AG04450 (cell line): Measurements from ENCODE around the gene SLC25A48. TPM values are rescaled to one million over a fixed set of nuclear protein-coding genes. Genes with fewer than 3 reads are reported as not detected.
"Not testable (repeated sequence)": the region's sequence is repeated elsewhere in the genome, so short reads cannot be mapped to it uniquely, and the experiment has no call there.

ENCODE experiments used
- CTCF ChIA-PET: fragments of 300-600, 350-600 bp; formaldehyde crosslinking; extraction: SDS; loops from one replicate; lab custom pipeline; 2022; ENCODE audit warnings: antibody characterized with exemption, inconsistent platforms; lab: Charles Lee
- POLR2A ChIA-PET: fragments of 350-600 bp; formaldehyde crosslinking; extraction: SDS; loops from one replicate; lab custom pipeline; 2021; ENCODE audit warnings: antibody characterized with exemption, inconsistent platforms; lab: Yijun Ruan, JAX
- DNase-seq: peaks from one replicate; pipeline ENCODE4 v3.0.0-alpha.2; 2011; ENCODE audit warnings: low read depth, low spot score
- H3K27ac ChIP-seq: one replicate; pipeline ENCODE4 v1.5.1; 2012; ENCODE audit warnings: low read depth, low read length, control low read depth
- H3K27me3 ChIP-seq: one replicate; pipeline ENCODE4 v1.6.0; 2012; ENCODE audit warnings: low read length; ENCODE audit not compliant: control insufficient read depth, insufficient read depth
- H3K4me3 ChIP-seq: 2 replicates; pipeline ENCODE4 v1.5.1; 2011; ENCODE audit warnings: mild to moderate bottlenecking, low read depth, low read length, control low read depth
- H3K9me3 ChIP-seq: 2 replicates; pipeline ENCODE4 v1.5.1; 2012; ENCODE audit warnings: low read length; ENCODE audit not compliant: control insufficient read depth, insufficient read depth
- CTCF ChIP-seq: IDR thresholded peaks from 2 replicates; pipeline ENCODE4 v1.5.1; 2011; ENCODE audit warnings: low read depth, low read length, control low read depth, inconsistent platforms
- polyA plus RNA-seq: library from polyadenylated mRNA; depleted of rRNA; stranded (reverse); fragments of >200 nt; gene quantifications from 2 replicates; pipeline ENCODE4 v1.2.3, GENCODE V29; 2011

SLC25A48 gene
- polyA plus RNA-seq, 1 experiment: not detected

- H3K27ac ChIP-seq: no peak overlapping the region
- TF ChIP-seq CTCF: no peak
- no peak overlapping the region for H3K4me3 ChIP-seq
- H3K27me3 ChIP-seq: peaks cover 29% of the 10 kb centered on the region
- ChIA-PET POLR2A (no interaction called here), CTCF (interaction anchor here (2.0 to 8.4 kb wide), 2 partner anchors 268 to 280 kb away, joined by 8 to 112 read pairs; no protein-coding TSS in a partner anchor)
- DNase-seq: no peak
- no peaks in the 10 kb centered on the region; the same call in 1 of the 2 replicates for H3K9me3 ChIP-seq
These were observed 2.5 kb upstream of the SLC25A48 start for GRCh38 chr5:135831851-135832555.

- H3K27me3 ChIP-seq: peaks cover 31% of the 10 kb centered on the region
- POLR2A ChIA-PET: no interaction called here
- CTCF ChIA-PET: interaction anchor here (8.4 kb wide), 1 partner anchor 270 kb away, joined by 112 read pairs; no protein-coding TSS in a partner anchor
- no peaks in the 10 kb centered on the region; the same call in 1 of the 2 replicates for H3K9me3 ChIP-seq
- no peak overlapping the region for H3K27ac ChIP-seq
- no peak for DNase-seq
- TF ChIP-seq CTCF: no peak
- H3K4me3 ChIP-seq: no peak overlapping the region
These were observed 1.2 kb upstream of the SLC25A48 start for GRCh38 chr5:135832941-135833920.

GRCh38 chr5:135833961-135834638 is 363 bp upstream of the SLC25A48 start:
- CTCF ChIA-PET: interaction anchor here (8.4 kb wide), 1 partner anchor 270 kb away, joined by 112 read pairs; no protein-coding TSS in a partner anchor

GRCh38 chr5:135835766-135836165 is 1.3 kb downstream of the SLC25A48 start:
- POLR2A ChIA-PET: no interaction called here
- no peak for TF ChIP-seq CTCF
- Histone ChIP-seq H3K4me3 (no peak overlapping the region), H3K9me3 (no peaks in the 10 kb centered on the region; the same call in 1 of the 2 replicates), H3K27me3 (peaks cover 22% of the 10 kb centered on the region), H3K27ac (no peak overlapping the region)
- CTCF ChIA-PET: no interaction called here
- DNase-seq: no peak

More at GRCh38 chr5:135833961-135834638, 363 bp upstream of the SLC25A48 start:
- TF ChIP-seq CTCF: peak; percentile 61; the same call in 1 of the 2 replicates
- Histone ChIP-seq H3K27me3 (peaks cover 24% of the 10 kb centered on the region), H3K9me3 (no peaks in the 10 kb centered on the region; the same call in 1 of the 2 replicates), H3K27ac (no peak overlapping the region), H3K4me3 (peak overlapping the region; percentile 22)
- POLR2A ChIA-PET: no interaction called here
- no peak for DNase-seq

GRCh38 chr5:135838395-135838794 is 3.9 kb downstream of the SLC25A48 start:
- POLR2A ChIA-PET, DNase-seq, H3K27ac ChIP-seq, H3K9me3 ChIP-seq, H3K4me3 ChIP-seq: not testable (repeated sequence)
- CTCF ChIA-PET: interaction anchor here (0.7 kb wide), 1 partner anchor 8 kb away, joined by 3 read pairs; no protein-coding TSS in a partner anchor
- H3K27me3 ChIP-seq: peaks cover 22% of the 10 kb centered on the region
